Measurements from ENCODE around the gene NPR1.

DNA sequence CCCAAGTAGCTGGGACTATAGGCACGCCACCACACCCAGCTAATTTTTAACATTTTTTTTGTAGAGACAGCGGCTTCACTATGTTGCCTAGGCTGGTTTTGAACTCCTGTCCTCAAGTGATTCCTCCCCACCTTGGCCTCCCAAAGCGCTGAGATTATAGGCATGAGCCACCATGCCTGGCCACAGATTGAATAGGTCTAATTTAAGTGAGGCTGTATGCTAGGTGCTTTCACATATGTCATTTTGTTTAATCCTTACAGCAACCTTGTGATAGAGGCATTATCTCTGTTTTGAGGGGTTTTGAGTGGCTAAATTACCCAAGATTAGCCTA is 56.6 kb downstream of the NPR1 start:
- TF ChIP-seq, protein P1, sequence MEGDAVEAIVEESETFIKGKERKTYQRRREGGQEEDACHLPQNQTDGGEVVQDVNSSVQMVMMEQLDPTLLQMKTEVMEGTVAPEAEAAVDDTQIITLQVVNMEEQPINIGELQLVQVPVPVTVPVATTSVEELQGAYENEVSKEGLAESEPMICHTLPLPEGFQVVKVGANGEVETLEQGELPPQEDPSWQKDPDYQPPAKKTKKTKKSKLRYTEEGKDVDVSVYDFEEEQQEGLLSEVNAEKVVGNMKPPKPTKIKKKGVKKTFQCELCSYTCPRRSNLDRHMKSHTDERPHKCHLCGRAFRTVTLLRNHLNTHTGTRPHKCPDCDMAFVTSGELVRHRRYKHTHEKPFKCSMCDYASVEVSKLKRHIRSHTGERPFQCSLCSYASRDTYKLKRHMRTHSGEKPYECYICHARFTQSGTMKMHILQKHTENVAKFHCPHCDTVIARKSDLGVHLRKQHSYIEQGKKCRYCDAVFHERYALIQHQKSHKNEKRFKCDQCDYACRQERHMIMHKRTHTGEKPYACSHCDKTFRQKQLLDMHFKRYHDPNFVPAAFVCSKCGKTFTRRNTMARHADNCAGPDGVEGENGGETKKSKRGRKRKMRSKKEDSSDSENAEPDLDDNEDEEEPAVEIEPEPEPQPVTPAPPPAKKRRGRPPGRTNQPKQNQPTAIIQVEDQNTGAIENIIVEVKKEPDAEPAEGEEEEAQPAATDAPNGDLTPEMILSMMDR (IDR thresholded peaks at IDR 0.05; ENCODE audit: low read length), result no peak
- TF ChIP-seq EZH2phosphoT487 (IDR thresholded peaks at IDR 0.05; ENCODE audit: low read length), result no peak
- no peak for TF ChIP-seq EZH2 (optimal IDR thresholded peaks at IDR 0.05; ENCODE audit: low read depth, low read length)

Data from MM.1S (cell line).